OCI-LY7 (cell line): ENCODE data around the gene UHRF1. TPM values are rescaled to one million over a fixed set of nuclear protein-coding genes. Genes with fewer than 3 reads are reported as not detected.

Experiments used
- BruUV-seq: library from RNA; stranded (reverse); fragments of 400-500 nt; replicated peaks from 2 replicates; lab custom pipeline; 2021; lab: Mats Ljungman, UMichigan
- CTCF ChIA-PET: fragments of 300-600 bp; sonication (Branson Sonifier 250); formaldehyde crosslinking; loops from one replicate; lab custom pipeline; 2022; ENCODE audit warnings: antibody characterized with exemption; ENCODE audit not compliant: unreplicated experiment; lab: Charles Lee
- POLR2A ChIA-PET: fragments of 300-600 bp; sonication (Branson Sonifier 250); formaldehyde crosslinking; loops from one replicate; lab custom pipeline; 2022; ENCODE audit warnings: antibody characterized with exemption; lab: Charles Lee
- DNase-seq: peaks from one replicate; pipeline ENCODE4 v3.0.0-alpha.2; 2015; ENCODE audit warnings: low spot score
- H2AFZ ChIP-seq: fragments of 200-600 bp; sonication (generic), shearing (Covaris generic); 2 replicates; pipeline ENCODE4 v1.6.1; 2014; ENCODE audit warnings: mild to moderate bottlenecking, antibody characterized with exemption, low read length, moderate library complexity
- H3K27ac ChIP-seq: fragments of 200-600 bp; sonication (generic); 2 replicates; pipeline ENCODE4 v1.5.1; 2014; ENCODE audit warnings: mixed run types, low read depth, mild to moderate bottlenecking, moderate library complexity, low read length, inconsistent platforms; ENCODE audit not compliant: poor library complexity, severe bottlenecking
- H3K36me3 ChIP-seq: fragments of 200-600 bp; sonication (generic); 2 replicates; pipeline ENCODE4 v1.6.1; 2014; ENCODE audit warnings: mild to moderate bottlenecking, antibody characterized with exemption, low read length, moderate library complexity, mixed read lengths; ENCODE audit not compliant: insufficient read depth
- H3K4me1 ChIP-seq: fragments of 200-600 bp; sonication (generic); 2 replicates; pipeline ENCODE4 v1.5.1; 2014; ENCODE audit warnings: mild to moderate bottlenecking, low read length; ENCODE audit not compliant: insufficient read depth, poor library complexity, severe bottlenecking
- H3K4me2 ChIP-seq: fragments of 200-600 bp; sonication (generic); 2 replicates; pipeline ENCODE4 v1.6.1; 2014; ENCODE audit warnings: mild to moderate bottlenecking, low read length
- H3K4me3 ChIP-seq: fragments of 200-600 bp; sonication (generic); 2 replicates; pipeline ENCODE4 v1.5.1; 2014; ENCODE audit warnings: mild to moderate bottlenecking, low read depth, low read length; ENCODE audit not compliant: poor library complexity, severe bottlenecking
- H3K79me2 ChIP-seq: fragments of 200-600 bp; sonication (generic); 2 replicates; pipeline ENCODE4 v1.6.1; 2016; ENCODE audit warnings: low read depth, mild to moderate bottlenecking, low read length, moderate library complexity, mixed read lengths; ENCODE audit not compliant: insufficient read depth
- H3K9me2 ChIP-seq: fragments of 200-600 bp; sonication (generic); 2 replicates; pipeline ENCODE4 v1.6.1; 2016; ENCODE audit warnings: mild to moderate bottlenecking, low read length, mixed read lengths; ENCODE audit not compliant: insufficient read depth
- H3K9me3 ChIP-seq: fragments of 200-600 bp; sonication (generic); 2 replicates; pipeline ENCODE4 v1.6.1; 2014; ENCODE audit warnings: mild to moderate bottlenecking, mixed run types, low read length, mixed read lengths
- H4K20me1 ChIP-seq: fragments of 200-600 bp; sonication (generic); 2 replicates; pipeline ENCODE4 v1.6.1; 2014; ENCODE audit warnings: mild to moderate bottlenecking, antibody characterized with exemption, low read length, moderate library complexity, mixed read lengths; ENCODE audit not compliant: insufficient read depth
- EZH2phosphoT487 ChIP-seq: fragments of 200-600 bp; sonication (generic); IDR thresholded peaks from 2 replicates; pipeline ENCODE4 v1.6.1; 2018; ENCODE audit warnings: low read depth, borderline replicate concordance, mild to moderate bottlenecking, mixed run types, antibody characterized with exemption, low read length, moderate library complexity, mixed read lengths
- intact Hi-C: fragments of 100-400 bp; cut with micrococcal nuclease; formaldehyde crosslinking; loops from one replicate; pipeline ENCODE4 v1.10.0; 2022; ENCODE audit not compliant: unreplicated experiment
- total RNA-seq, 2 experiments: library from RNA; depleted of rRNA in 1 of 2; stranded (reverse); fragments of >200 nt in 1 of 2; shearing (Covaris generic) in 1 of 2; gene quantifications; 2 replicates each; pipeline ENCODE4 v1.2.3, GENCODE V29; 2014 to 2022
- TF ChIP-seq, protein P1 (sequence below): fragments of 200-600 bp; sonication (generic); conservative IDR thresholded peaks from 2 replicates; pipeline ENCODE4 v1.5.1; 2014; ENCODE audit warnings: mild to moderate bottlenecking, antibody characterized with exemption, low read length, moderate library complexity, mixed read lengths

Gene UHRF1
- total RNA-seq, 2 experiments from 2014 or later = 141 to 186 TPM

- CTCF ChIA-PET = no interaction called here
- Histone ChIP-seq H3K9me2 (no peaks in the 10 kb centered on the region), H3K9me3 (no peaks in the 10 kb centered on the region), H3K4me3 (no peak overlapping the region), H3K79me2 (peaks cover 7% of the 10 kb centered on the region; the same call in 1 of the 2 replicates), H3K4me1 (peaks cover 19% of the 10 kb centered on the region), H3K27ac (no peak overlapping the region), H3K36me3 (peaks cover 56% of the 10 kb centered on the region), H2AFZ (no peak overlapping the region), H4K20me1 (no peaks in the 10 kb centered on the region; the same call in 1 of the 2 replicates), H3K4me2 (no peak overlapping the region)
- POLR2A ChIA-PET = no interaction called here
- intact Hi-C loops = loop anchor here (10.0 kb wide), 1 partner anchor 100 kb away; the partner anchor contains the start of gene PLIN3
- no peak for DNase-seq
- BruUV-seq = no TSS peak
- TF ChIP-seq EZH2phosphoT487 = no peak
- TF ChIP-seq, protein P1, sequence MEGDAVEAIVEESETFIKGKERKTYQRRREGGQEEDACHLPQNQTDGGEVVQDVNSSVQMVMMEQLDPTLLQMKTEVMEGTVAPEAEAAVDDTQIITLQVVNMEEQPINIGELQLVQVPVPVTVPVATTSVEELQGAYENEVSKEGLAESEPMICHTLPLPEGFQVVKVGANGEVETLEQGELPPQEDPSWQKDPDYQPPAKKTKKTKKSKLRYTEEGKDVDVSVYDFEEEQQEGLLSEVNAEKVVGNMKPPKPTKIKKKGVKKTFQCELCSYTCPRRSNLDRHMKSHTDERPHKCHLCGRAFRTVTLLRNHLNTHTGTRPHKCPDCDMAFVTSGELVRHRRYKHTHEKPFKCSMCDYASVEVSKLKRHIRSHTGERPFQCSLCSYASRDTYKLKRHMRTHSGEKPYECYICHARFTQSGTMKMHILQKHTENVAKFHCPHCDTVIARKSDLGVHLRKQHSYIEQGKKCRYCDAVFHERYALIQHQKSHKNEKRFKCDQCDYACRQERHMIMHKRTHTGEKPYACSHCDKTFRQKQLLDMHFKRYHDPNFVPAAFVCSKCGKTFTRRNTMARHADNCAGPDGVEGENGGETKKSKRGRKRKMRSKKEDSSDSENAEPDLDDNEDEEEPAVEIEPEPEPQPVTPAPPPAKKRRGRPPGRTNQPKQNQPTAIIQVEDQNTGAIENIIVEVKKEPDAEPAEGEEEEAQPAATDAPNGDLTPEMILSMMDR = no peak
These were observed 55.8 kb downstream of the UHRF1 start for GRCh38 chr19:4965061-4965460.

DNA sequence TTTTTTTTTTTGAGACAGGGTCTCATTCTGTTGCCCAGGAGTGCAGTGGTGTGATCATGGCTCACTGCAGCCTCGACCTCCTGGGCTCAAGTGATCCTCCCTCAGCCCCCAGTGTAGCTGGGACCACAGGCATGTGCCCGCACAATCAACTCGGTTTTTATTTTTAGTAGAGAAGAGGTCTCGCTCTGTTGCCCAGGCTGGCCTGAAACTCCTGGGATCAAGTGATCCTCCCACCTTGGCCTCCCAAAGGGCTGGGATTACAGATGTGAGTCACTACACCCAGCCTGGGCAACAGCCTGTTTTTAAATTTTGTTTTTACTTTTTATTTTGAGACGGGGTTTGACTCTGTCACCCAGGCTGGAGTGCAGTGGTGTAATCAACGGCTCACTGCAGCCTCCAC is 57.3 kb downstream of the UHRF1 start:
- no peaks in the 10 kb centered on the region for H3K9me2 ChIP-seq
- H2AFZ ChIP-seq = no peak overlapping the region
- ChIA-PET CTCF (no interaction called here), POLR2A (no interaction called here)
- H3K79me2 ChIP-seq = peaks cover 9% of the 10 kb centered on the region; the same call in 1 of the 2 replicates
- DNase-seq = no peak
- peaks cover 34% of the 10 kb centered on the region for H3K4me1 ChIP-seq
- H3K4me3 ChIP-seq = no peak overlapping the region
- intact Hi-C loops = loop anchor here (10.0 kb wide), 1 partner anchor 102 kb away; the partner anchor contains the start of gene PLIN3
- H3K27ac ChIP-seq = peak overlapping the region; percentile 24
- H3K9me3 ChIP-seq = no peaks in the 10 kb centered on the region
- peaks cover 46% of the 10 kb centered on the region for H3K36me3 ChIP-seq
- no peak for TF ChIP-seq EZH2phosphoT487
- TF ChIP-seq, protein P1 = no peak
- no peak overlapping the region for H3K4me2 ChIP-seq
- no TSS peak for BruUV-seq
- no peaks in the 10 kb centered on the region; the same call in 1 of the 2 replicates for H4K20me1 ChIP-seq

DNA sequence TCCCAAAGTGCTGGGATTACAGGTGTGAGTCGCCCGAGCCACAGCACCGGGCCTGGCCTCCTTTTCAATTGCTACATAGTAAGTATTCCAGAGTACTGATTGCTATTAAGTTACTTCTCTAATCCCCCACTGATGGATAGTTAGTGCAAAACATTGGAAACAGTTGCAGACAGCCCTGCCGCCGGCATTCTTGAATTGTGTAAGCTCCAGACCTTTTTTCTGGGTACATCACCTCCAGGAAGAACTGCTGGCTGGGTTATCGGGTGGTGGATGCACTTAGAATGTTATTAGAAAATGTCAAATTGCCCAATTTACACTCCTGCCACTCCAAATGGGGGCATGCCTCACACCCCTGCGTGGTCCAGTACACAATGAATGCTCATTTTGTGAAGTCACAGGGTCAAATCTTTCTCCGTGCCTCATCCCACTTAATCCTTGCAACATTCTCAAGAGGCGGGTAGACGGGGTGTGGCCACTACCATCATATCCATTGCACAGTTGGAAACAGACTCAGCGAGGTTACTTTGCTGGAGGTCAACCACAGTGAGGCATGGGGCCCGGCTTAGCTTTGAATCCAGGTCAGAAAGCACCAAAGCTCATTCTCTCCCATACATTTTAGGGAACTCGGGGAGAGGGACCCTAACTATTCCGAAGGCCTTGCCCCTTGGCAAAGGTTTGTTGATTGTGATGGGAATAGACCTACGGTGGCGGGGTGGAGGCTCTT is 58.6 kb downstream of the UHRF1 start:
- no TSS peak for BruUV-seq
- Histone ChIP-seq H3K36me3 (peaks cover 33% of the 10 kb centered on the region), H2AFZ (peak overlapping the region; percentile 18; the same call in 1 of the 2 replicates), H4K20me1 (no peaks in the 10 kb centered on the region), H3K9me2 (no peaks in the 10 kb centered on the region), H3K27ac (peak overlapping the region; percentile 17), H3K79me2 (peaks cover 9% of the 10 kb centered on the region; the same call in 1 of the 2 replicates), H3K4me2 (peak overlapping the region; percentile 69), H3K4me3 (peak overlapping the region; percentile 58), H3K4me1 (peaks cover 34% of the 10 kb centered on the region), H3K9me3 (no peaks in the 10 kb centered on the region)
- DNase-seq = no peak
- no peak for TF ChIP-seq EZH2phosphoT487
- TF ChIP-seq, protein P1 = no peak
- intact Hi-C loops = loop anchor here (10.0 kb wide), 1 partner anchor 103 kb away; the partner anchor contains the start of gene PLIN3
- CTCF ChIA-PET = no interaction called here
- POLR2A ChIA-PET = interaction anchor here (0.5 kb wide), 3 partner anchors 9 to 1435 kb away, joined by 3 to 6 read pairs (median 3); no protein-coding TSS in a partner anchor
